Activated naive CD8-positive, alpha-beta T cell treated with anti-CD3 and anti-CD28 coated beads, Interleukin-2, amount 50 U/mL, for 16 hours (primary cell): Measurements from ENCODE around the gene C2CD5.
"Not testable (repeated sequence)": the region's sequence is repeated elsewhere in the genome, so short reads cannot be mapped to it uniquely, and the experiment has no call there.

Experiments used
- DNase-seq: peaks from one replicate; pipeline ENCODE4 v3.0.0-alpha.2; 2020; ENCODE audit warnings: low read depth, low spot score

Gene C2CD5

DNA sequence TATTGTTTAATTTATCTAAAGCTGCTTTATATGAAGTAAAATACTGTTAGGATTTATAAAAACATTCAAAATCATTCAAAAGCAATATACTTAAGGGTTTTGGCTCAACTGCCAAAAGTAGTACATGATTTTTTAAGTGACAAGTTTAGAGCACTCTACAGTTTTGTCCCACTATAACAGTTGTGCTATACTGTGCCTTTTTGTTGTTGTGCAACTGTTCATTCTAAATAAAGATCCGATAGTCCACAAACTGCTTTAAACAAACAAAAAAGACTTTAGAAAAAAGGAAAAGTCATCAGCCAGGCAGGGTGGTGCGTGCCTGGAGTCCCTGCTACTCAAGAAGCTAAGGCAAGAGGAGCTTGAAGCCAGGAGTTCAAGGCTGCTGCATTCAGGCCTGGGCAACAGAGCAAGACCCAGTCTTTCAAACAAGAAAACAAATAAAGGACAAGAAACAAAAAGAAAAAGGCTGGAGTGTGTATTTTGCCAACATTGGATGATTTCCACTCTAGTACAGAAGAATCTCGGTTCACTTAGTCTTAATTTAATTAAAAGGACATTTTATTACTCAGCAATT is 7.3 kb downstream of the C2CD5 start:
- no peak for DNase-seq

DNA sequence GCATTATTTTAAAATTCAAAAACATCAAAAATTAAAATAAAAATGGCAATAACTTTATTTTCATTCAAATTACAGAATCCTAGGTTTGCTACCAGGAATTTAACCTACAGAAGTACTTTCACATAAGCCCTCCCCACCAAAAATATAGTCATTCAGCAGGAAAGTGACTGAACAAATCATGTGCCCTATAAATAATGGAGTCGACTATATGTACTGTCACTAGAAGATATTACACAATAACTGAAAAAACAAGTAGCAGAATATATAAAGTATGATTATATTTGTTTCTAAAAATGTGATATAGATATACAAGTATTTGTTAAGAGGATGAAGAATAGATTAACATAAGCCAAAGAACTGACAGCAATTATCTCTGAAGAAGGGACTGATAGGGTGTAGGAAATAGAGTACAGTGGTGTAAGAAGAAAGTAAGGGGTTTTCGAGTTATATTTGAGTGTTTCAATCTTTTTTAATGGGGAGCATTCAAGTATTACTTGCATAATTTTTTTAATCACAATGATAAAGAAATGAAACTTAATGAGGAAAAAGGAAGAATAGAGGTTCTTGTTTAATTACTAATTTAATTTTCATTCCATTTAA is 7.9 kb downstream of the C2CD5 start:
- DNase-seq: no peak

- DNase-seq: no peak
Observed at GRCh38 chr12:22535478-22535877, 8.9 kb downstream of the C2CD5 start.

DNA sequence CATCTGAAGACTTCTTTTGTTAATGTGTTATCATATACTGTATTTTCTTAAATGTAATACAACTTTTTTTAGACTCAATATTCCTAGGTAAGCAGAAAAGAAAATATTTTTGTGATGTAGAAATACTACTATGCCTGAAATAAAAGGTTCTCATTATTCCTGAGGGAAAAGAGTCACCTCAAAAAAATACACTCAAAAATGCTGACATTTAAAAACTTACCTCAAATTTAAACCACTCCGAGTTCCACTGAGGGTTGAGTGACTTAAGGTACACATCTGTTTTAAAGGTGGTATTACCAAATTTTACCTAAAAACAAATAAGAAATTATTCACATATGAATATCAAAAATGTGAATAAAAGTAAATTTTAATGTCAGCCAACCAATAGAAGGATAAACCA is 9.3 kb downstream of the C2CD5 start:
- no peak for DNase-seq

GRCh38 chr12:22533155-22533554 is 11.2 kb downstream of the C2CD5 start:
- no peak for DNase-seq

DNA sequence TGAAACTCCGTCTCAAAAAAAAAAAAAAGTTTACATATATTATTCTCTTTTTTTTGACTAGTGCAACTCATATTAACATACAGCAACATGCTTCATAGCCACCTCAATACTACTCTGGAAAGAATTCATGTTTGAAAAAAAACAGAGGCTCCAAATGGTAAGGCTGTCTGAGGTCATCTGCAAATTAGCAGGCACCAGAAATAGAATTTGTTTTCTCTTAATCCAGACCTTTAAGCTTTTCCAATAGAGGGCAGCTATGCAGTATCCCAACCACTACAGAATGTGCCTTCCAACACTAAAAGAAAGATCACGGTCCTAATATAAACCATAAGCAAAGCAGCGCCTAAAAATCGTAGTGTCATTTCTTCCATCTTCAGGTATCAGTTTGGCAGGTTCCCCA is 12.0 kb downstream of the C2CD5 start:
- DNase-seq: no peak

DNA sequence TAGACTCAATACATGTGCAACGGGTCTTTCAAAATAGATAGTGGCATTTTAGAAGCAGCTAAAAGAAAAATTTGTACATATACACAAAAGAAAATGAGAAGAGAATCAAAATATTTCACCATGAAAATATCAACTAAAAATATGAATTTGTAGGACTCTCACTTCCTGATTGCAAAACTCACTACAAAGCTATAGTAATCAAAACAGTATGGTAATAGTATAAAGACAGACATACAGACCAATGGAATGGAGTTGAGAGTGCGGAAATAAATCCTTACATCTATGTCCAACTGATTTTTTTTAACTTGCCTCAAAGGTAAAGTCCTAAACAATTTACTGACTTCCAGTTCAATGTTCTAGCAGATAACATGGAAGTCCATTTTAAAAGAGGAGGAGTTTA is 13.1 kb downstream of the C2CD5 start:
- no peak for DNase-seq

GRCh38 chr12:22529281-22530060 is 14.9 kb downstream of the C2CD5 start:
- no peak for DNase-seq

- no peak for DNase-seq
Observed at GRCh38 chr12:22527999-22528398, 16.3 kb downstream of the C2CD5 start.

DNA sequence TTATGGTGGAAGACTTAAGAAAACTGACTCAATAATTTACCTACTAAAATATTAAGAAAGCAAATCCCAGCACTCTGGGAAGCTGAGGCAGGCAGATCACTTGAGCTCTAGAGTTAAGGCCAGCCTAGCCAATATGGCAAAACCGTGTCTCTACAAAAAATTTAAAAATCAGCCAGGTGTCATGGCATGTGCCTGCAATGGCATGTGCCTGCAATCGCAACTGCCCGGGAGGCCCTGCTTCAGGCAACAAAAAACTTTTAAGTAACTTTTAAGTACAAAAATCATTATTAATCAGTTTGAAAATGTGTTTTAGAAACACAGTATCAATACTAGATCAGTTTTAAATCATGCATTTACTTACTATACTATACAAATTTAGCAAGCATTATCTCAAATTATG is 17.5 kb downstream of the C2CD5 start:
- no peak for DNase-seq

DNA sequence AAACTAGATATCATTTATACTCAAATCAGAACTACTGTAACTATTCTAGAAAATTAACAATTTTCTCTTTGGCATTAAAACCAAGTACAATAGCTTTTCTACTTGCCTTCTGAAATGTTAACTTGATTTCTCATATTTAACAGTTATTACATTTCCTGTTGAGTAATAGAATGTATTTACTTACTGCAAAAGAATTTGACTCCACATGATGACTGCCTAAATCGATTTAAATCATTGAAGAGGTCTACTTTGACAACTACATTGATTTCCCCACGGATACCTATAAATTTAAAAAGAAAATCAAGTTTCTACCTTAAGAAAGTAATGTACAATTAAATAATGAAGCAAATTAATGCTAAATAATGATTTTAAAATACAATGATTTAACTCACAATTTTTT is 18.9 kb downstream of the C2CD5 start:
- no peak for DNase-seq

DNA sequence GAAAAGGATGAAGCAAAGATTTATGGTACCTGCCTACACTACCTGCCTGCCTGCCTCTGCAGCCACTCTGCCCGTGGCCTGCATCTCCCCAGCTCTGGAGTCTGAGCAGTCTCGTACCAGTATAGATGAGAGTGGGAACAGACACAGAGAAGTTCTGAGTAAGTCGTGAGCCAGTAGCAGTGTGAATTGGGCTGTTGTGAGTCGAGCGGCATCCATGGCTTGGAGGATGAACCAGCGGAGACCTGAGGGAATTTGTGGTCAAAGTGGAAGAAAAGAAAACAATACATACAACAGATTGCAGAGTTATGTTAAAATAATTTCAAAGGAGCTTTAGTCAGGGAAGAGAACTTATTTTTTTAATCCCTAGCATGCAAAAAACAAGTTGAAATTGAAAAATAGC is 25.3 kb downstream of the C2CD5 start:
- no peak for DNase-seq

- DNase-seq: no peak
Observed at GRCh38 chr12:22518060-22518719, 26.2 kb downstream of the C2CD5 start.

- DNase-seq: no peak
Observed at GRCh38 chr12:22514875-22515274, 29.5 kb downstream of the C2CD5 start.

GRCh38 chr12:22505826-22506225 is 38.5 kb downstream of the C2CD5 start:
- DNase-seq: no peak

- DNase-seq: no peak
Observed at GRCh38 chr12:22500100-22500499, 44.2 kb downstream of the C2CD5 start.

DNA sequence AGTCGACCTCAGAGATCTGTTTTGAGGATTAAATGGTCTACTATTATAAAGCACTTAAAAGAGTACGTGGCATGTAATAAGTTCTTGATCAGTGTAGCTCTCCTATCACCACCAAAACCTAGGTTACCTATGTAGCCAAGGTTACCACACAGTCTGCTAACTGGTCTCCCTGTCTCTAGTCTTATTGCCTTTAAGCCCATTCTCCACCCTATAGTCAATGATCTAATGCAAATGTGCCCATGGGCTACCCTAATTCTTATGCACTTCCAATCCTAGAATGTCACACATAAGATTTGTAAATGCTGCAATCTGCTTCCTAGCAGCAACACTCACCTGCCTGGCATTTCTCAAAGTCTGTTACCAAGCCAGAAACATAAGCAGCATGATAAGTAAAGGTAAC is 44.9 kb downstream of the C2CD5 start:
- DNase-seq: no peak

DNA sequence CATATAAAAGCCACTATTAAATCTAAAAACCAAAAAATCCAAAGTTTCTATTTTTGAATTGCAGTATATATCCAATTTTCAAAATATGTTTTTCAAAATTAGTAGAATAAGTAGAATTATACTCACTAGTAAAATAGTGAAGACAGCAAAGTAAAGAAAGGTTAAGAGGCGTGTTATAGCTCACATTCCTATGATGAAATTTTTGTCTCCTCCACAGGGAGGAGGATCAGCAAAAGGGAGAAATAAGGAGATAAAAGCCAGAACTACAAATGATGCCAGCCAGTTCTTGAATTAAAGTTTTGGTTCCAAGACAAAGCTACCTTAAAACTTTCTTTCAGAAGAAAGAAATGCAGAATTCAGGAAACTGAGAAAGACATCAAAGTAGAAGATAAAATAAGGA is 50.0 kb downstream of the C2CD5 start:
- DNase-seq: no peak

DNA sequence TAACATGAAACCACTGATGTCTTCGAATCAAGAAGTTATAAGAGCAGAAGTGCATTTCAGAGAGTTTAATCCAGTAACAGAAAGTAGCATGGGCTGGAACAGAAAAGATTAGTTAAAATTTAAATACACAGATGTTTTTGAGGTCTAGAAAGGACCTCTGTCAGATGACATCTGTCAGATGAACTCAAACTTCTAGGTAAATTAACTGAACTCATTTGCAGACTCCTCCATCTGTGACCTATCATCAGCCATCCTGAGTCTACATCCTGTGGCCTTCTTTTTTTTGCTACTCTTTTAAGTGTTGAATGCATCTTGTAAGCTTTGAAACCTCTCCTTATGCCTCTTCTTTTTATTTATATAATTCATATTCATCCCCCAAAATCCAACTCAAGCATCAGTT is 53.3 kb downstream of the C2CD5 start:
- no peak for DNase-seq

- DNase-seq: no peak
Observed at GRCh38 chr12:22488478-22488877, 55.9 kb downstream of the C2CD5 start.

- DNase-seq: not testable (repeated sequence)
Observed at GRCh38 chr12:22487683-22488082, 56.7 kb downstream of the C2CD5 start.

DNA sequence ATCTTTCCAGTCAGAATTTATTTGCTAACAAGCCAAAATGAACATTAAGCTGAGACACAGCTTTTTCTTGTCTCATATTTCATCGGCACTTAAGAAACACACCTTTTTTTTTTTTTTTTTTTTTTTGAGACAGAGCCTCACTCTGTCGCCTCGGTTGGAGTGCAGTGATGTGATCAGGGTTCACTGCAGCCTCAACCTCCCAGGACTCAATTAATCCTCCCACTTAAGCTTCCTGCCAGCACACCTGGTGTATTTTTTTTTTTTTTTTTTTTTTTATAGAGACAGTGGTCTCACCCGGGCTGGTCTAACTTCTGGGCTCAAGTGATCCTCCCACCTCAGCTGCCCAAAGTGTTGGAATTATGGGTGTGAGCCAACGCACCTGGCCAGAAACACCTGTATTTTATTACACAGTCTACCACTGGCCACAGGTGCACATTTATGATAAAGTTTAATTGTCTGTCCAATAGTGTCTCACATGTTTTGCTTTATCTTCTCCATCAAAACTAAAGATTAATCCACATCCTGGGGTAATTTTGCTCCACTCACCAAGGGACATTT is 62.7 kb downstream of the C2CD5 start:
- no peak for DNase-seq
